Endothelial cell of umbilical vein (primary cell): ENCODE data around the gene C15orf61. TPM values are rescaled to one million over a fixed set of nuclear protein-coding genes. Genes with fewer than 3 reads are reported as not detected.

Experiments
- BruUV-seq: library from RNA; stranded (reverse); fragments of 400-500 nt; replicated peaks from 2 replicates; lab custom pipeline; 2021; lab: Mats Ljungman, UMichigan
- CTCF ChIA-PET: fragments of 300-600, 350-600 bp; sonication (Branson Sonifier 250); formaldehyde crosslinking; loops from one replicate; lab custom pipeline; 2021; ENCODE audit warnings: antibody characterized with exemption, inconsistent platforms; lab: Charles Lee
- POLR2A ChIA-PET: fragments of 300-600, 350-600 bp; sonication (Branson Sonifier 250); formaldehyde crosslinking; loops from one replicate; lab custom pipeline; 2021; ENCODE audit warnings: antibody characterized with exemption, inconsistent platforms; lab: Charles Lee
- DNase-seq: peaks from one replicate; pipeline ENCODE4 v3.0.0-alpha.2; 2011; ENCODE audit warnings: low read depth, low spot score
- FAIRE-seq: peaks from 2 replicates; lab custom pipeline; 2011; peaks lifted over from hg19 to GRCh38; lab: Jason Lieb, UNC
- H2AFZ ChIP-seq: 2 replicates; pipeline ENCODE4 v1.6.0; 2012; ENCODE audit warnings: low read depth, low read length, control low read depth, inconsistent platforms
- H3K27ac ChIP-seq: 2 replicates; pipeline ENCODE4 v1.5.1; 2011; ENCODE audit warnings: low read depth, mild to moderate bottlenecking, control low read depth, low read length, moderate library complexity; ENCODE audit not compliant: insufficient read depth
- H3K27me3 ChIP-seq, 2 experiments: 2 replicates each; pipeline versions ENCODE4 v1.6.0 to v1.6.1; 2011; ENCODE audit warnings: low read length in 2 of 2, mixed read lengths in 1 of 2; ENCODE audit not compliant: control insufficient read depth in 2 of 2, insufficient read depth in 2 of 2
- H3K36me3 ChIP-seq, 2 experiments: 2 replicates in 1 of 2; 3 replicates in 1 of 2; pipeline ENCODE4 v1.5.1; 2011; ENCODE audit warnings: low read length in 2 of 2, mild to moderate bottlenecking in 1 of 2, moderate library complexity in 1 of 2; ENCODE audit not compliant: control insufficient read depth in 2 of 2, insufficient read depth in 2 of 2; ENCODE audit errors: extremely low read depth in 1 of 2
- H3K4me1 ChIP-seq: 3 replicates; pipeline ENCODE4 v1.5.1; 2011; ENCODE audit warnings: mild to moderate bottlenecking, low read length; ENCODE audit not compliant: control insufficient read depth, insufficient read depth; ENCODE audit errors: extremely low read depth
- H3K4me2 ChIP-seq: 2 replicates; pipeline ENCODE4 v1.6.1; 2011; ENCODE audit warnings: low read length, control low read depth, mixed read lengths; ENCODE audit not compliant: insufficient read depth
- H3K4me3 ChIP-seq, 3 experiments: fragments of 200-600 bp in 1 of 3; sonication (generic), shearing (Covaris generic) in 1 of 3; replicated peaks in 1 of 3; 2 replicates each; pipeline ENCODE4 v1.5.1; 2011 to 2016; ENCODE audit warnings: control low read depth in 3 of 3, low read length in 3 of 3, mild to moderate bottlenecking in 2 of 3, inconsistent platforms in 1 of 3, low read depth in 1 of 3, moderate library complexity in 1 of 3; ENCODE audit not compliant: insufficient read depth in 1 of 3
- H3K79me2 ChIP-seq: 2 replicates; pipeline ENCODE4 v1.6.0; 2012; ENCODE audit warnings: low read length, inconsistent platforms; ENCODE audit not compliant: control insufficient read depth, insufficient read depth
- H3K9ac ChIP-seq: replicated peaks from 2 replicates; pipeline ENCODE3; 2011; ENCODE audit warnings: low read length, control low read depth; ENCODE audit not compliant: insufficient read depth; ENCODE audit errors: extremely low read depth
- H3K9me1 ChIP-seq: replicated peaks from 3 replicates; pipeline ENCODE4 v1.6.0; 2011; ENCODE audit warnings: mild to moderate bottlenecking, low read length; ENCODE audit not compliant: control insufficient read depth, insufficient read depth; ENCODE audit errors: extremely low read depth
- H3K9me3 ChIP-seq: replicated peaks from 2 replicates; pipeline ENCODE4 v1.5.1; 2012; ENCODE audit warnings: low read length, inconsistent platforms; ENCODE audit not compliant: control insufficient read depth, insufficient read depth
- H4K20me1 ChIP-seq: replicated peaks from 2 replicates; pipeline ENCODE3; 2011; ENCODE audit warnings: mild to moderate bottlenecking, low read length; ENCODE audit not compliant: control insufficient read depth, insufficient read depth; ENCODE audit errors: extremely low read depth
- EZH2 ChIP-seq: IDR thresholded peaks from 2 replicates; pipeline ENCODE4 v1.6.1; 2012; ENCODE audit warnings: borderline replicate concordance, low read depth, mild to moderate bottlenecking, moderate library complexity, low read length, inconsistent platforms; ENCODE audit not compliant: severe bottlenecking
- FOS ChIP-seq: IDR thresholded peaks from 2 replicates; pipeline ENCODE4 v1.6.1; 2011; ENCODE audit warnings: mild to moderate bottlenecking, low read length, moderate library complexity, borderline replicate concordance; ENCODE audit not compliant: insufficient read depth
- GATA2 ChIP-seq: IDR thresholded peaks from 2 replicates; pipeline ENCODE4 v1.7.0; 2011; ENCODE audit warnings: low read depth, mild to moderate bottlenecking, moderate library complexity, mixed read lengths, low read length; ENCODE audit not compliant: insufficient read length, insufficient read depth
- JUN ChIP-seq: IDR thresholded peaks from 2 replicates; pipeline ENCODE4 v1.6.1; 2011; ENCODE audit warnings: borderline replicate concordance, low read depth; ENCODE audit not compliant: insufficient read length, insufficient read depth
- MYC ChIP-seq: IDR thresholded peaks from one replicate; pipeline ENCODE4 v1.6.1; 2011; ENCODE audit warnings: mild to moderate bottlenecking, low read depth, low read length
- POLR2A ChIP-seq: IDR thresholded peaks from 2 replicates; pipeline ENCODE4 v1.6.1; 2012; ENCODE audit warnings: low read depth, mild to moderate bottlenecking, control low read depth, low read length
- POLR2AphosphoS5 ChIP-seq: IDR thresholded peaks from 2 replicates; pipeline ENCODE4 v1.6.1; 2012; ENCODE audit warnings: low read depth, mild to moderate bottlenecking, control low read depth, low read length, moderate library complexity; ENCODE audit not compliant: insufficient read depth
- dilution Hi-C: fragments of 300-500 bp; cut with MboI; formaldehyde crosslinking; loops from one replicate; pipeline ENCODE4 v1.15.0; 2019; ENCODE audit warnings: low sequenced_read_pairs; ENCODE audit not compliant: extremely low pct_ligation_motif_present
- intact Hi-C: fragments of 100-400 bp; cut with micrococcal nuclease; formaldehyde crosslinking; loops from one replicate; pipeline ENCODE4 v1.10.0; 2022
- polyA plus RNA-seq, 4 experiments: library from polyadenylated mRNA; depleted of rRNA in 3 of 4; stranded (reverse) in 3 of 4; unstranded in 1 of 4; fragments of >200 nt; gene quantifications; 2 replicates each; pipeline versions ENCODE4 v1.2.1 to v1.2.3, GENCODE V29; 2011 to 2012; ENCODE audit warnings: missing spikeins in 1 of 4
- total RNA-seq: library from RNA; stranded (reverse); gene quantifications from 2 replicates; pipeline ENCODE4 v1.2.3, GENCODE V29; 2021
- TF ChIP-seq, protein P1 (sequence below), 2 donors: IDR thresholded peaks; 1 replicate in 1 of 2; 2 replicates in 1 of 2; pipeline ENCODE4 v1.5.1; 2011; ENCODE audit warnings: low read length in 2 of 2, mild to moderate bottlenecking in 2 of 2, moderate library complexity in 2 of 2, control low read depth in 1 of 2, inconsistent platforms in 1 of 2, low read depth in 1 of 2; ENCODE audit not compliant: insufficient read depth in 1 of 2; ENCODE audit errors: extremely low read depth in 1 of 2
- TF ChIP-seq, protein P2 (sequence below): IDR thresholded peaks from 2 replicates; pipeline ENCODE4 v1.6.1; 2011; ENCODE audit not compliant: insufficient read depth, insufficient read length

Gene C15orf61
- total and polyA plus RNA-seq, 2 donors (not counting 3 experiments of a cell fraction or from before 2014, with no cell fraction given) = 3.2 to 4.1 TPM

DNA sequence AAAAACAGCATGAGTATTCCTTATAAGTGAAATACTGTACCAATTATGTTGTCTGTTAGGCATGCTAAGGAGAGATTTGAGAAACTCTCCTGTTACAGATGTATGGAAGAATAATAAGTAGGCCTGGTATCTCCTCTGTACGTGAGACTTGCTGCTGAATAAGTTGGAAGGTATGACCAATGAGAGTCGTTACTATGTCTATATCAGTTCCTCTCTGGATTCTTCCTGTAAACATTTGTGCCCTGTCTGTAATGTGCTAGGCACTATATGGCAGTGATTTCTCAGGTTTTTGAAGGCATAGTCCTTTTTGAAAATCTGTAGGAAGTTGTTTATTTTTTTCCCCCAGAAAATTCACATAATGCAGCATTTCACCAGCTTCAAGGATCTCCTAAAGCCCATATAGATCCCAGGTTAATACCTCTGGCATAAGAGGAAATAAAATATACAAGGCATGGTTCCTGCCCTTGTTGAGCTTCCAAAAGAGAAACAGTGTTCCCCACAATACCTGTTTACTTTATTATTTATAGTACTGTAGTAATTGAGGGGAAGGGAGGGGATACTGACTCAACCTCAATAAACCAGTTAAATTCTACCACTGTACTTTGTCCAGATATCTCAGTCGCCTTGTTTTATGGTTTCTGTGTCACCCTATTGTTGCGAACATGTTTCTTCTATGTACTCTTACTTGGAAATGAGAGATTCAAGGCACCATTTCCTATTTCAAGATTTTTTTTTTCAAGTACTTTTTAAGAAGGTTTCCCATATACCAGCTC lies 50.1 kb downstream of the C15orf61 start:
- no peak overlapping the region for H3K27ac ChIP-seq
- FAIRE-seq = no peak
- DNase-seq = no peak
- H3K4me3 ChIP-seq = no peak overlapping the region
- H2AFZ ChIP-seq = no peak overlapping the region
- ChIA-PET CTCF (interaction anchor here (1.3 kb wide), 1 partner anchor 11 kb away, joined by 3 read pairs; no protein-coding TSS in a partner anchor), POLR2A (no interaction called here)
- peaks cover 3% of the 10 kb centered on the region for H3K4me1 ChIP-seq
- BruUV-seq = no TSS peak
- dilution Hi-C loops = no loop called here
- TF ChIP-seq MYC = no peak
- TF ChIP-seq POLR2AphosphoS5 = no peak
- TF ChIP-seq, protein P1, sequence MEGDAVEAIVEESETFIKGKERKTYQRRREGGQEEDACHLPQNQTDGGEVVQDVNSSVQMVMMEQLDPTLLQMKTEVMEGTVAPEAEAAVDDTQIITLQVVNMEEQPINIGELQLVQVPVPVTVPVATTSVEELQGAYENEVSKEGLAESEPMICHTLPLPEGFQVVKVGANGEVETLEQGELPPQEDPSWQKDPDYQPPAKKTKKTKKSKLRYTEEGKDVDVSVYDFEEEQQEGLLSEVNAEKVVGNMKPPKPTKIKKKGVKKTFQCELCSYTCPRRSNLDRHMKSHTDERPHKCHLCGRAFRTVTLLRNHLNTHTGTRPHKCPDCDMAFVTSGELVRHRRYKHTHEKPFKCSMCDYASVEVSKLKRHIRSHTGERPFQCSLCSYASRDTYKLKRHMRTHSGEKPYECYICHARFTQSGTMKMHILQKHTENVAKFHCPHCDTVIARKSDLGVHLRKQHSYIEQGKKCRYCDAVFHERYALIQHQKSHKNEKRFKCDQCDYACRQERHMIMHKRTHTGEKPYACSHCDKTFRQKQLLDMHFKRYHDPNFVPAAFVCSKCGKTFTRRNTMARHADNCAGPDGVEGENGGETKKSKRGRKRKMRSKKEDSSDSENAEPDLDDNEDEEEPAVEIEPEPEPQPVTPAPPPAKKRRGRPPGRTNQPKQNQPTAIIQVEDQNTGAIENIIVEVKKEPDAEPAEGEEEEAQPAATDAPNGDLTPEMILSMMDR (IDR thresholded peaks at IDR 0.05; ENCODE audit: extremely low read depth in 1 of 2, insufficient read depth in 1 of 2, low read depth in 1 of 2, low read length in 2 of 2) = no peak
- no peak for TF ChIP-seq POLR2A
- no peak for TF ChIP-seq EZH2
- TF ChIP-seq GATA2 = no peak
- TF ChIP-seq JUN = no peak
- no peak for TF ChIP-seq FOS
- TF ChIP-seq, protein P2, sequence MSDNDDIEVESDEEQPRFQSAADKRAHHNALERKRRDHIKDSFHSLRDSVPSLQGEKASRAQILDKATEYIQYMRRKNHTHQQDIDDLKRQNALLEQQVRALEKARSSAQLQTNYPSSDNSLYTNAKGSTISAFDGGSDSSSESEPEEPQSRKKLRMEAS = no peak
- H3K4me2 ChIP-seq = no peak overlapping the region
- H3K9me1 ChIP-seq = no peaks in the 10 kb centered on the region
- no peak overlapping the region for H3K9ac ChIP-seq
- no peaks in the 10 kb centered on the region for H3K36me3 ChIP-seq
- no peaks in the 10 kb centered on the region for H3K27me3 ChIP-seq
- H4K20me1 ChIP-seq = no peaks in the 10 kb centered on the region
- intact Hi-C loops = no loop called here
- H3K79me2 ChIP-seq = no peaks in the 10 kb centered on the region
- H3K9me3 ChIP-seq = no peaks in the 10 kb centered on the region
